GM21526 (cell line): ENCODE measurements around the gene TRMT6.

Experiments
- ATAC-seq: cut with Tn5 transposase; IDR thresholded peaks from one replicate; pipeline ENCODE4 v1.9.1; 2021; ENCODE audit warnings: moderate library complexity; ENCODE audit not compliant: unreplicated experiment, low FRiP score

TRMT6 gene

GRCh38 chr20:5967469-5967868, 17.1 kb upstream of the TRMT6 start:
- ATAC-seq: no peak

GRCh38 chr20:5949943-5950270, 426 bp downstream of the TRMT6 start:
- ATAC-seq: no peak

GRCh38 chr20:5947276-5947675, 3.1 kb downstream of the TRMT6 start:
- ATAC-seq: no peak

- no peak for ATAC-seq
These were observed 4.4 kb downstream of the TRMT6 start for GRCh38 chr20:5945963-5946362.

- ATAC-seq: no peak
These were observed 11.8 kb downstream of the TRMT6 start for GRCh38 chr20:5938456-5939029.

GRCh38 chr20:5936238-5936637, 14.1 kb downstream of the TRMT6 start:
- ATAC-seq: no peak

GRCh38 chr20:5935384-5935783, 14.9 kb downstream of the TRMT6 start:
- ATAC-seq: no peak

GRCh38 chr20:5933802-5934436, 16.4 kb downstream of the TRMT6 start:
- no peak for ATAC-seq

GRCh38 chr20:5932796-5933195, 17.5 kb downstream of the TRMT6 start:
- ATAC-seq: no peak

- no peak for ATAC-seq
These were observed 18.9 kb downstream of the TRMT6 start for GRCh38 chr20:5931411-5931810.

- ATAC-seq: no peak
These were observed 21.3 kb downstream of the TRMT6 start for GRCh38 chr20:5928836-5929715.

GRCh38 chr20:5927749-5928462, 22.4 kb downstream of the TRMT6 start:
- no peak for ATAC-seq

GRCh38 chr20:5925551-5925950, 24.8 kb downstream of the TRMT6 start:
- no peak for ATAC-seq

GRCh38 chr20:5923493-5923892, 26.8 kb downstream of the TRMT6 start:
- ATAC-seq: no peak

- no peak for ATAC-seq
These were observed 29.8 kb downstream of the TRMT6 start for GRCh38 chr20:5920581-5920980.

- ATAC-seq: no peak
These were observed 30.4 kb downstream of the TRMT6 start for GRCh38 chr20:5919626-5920544.

GRCh38 chr20:5918856-5919625, 31.3 kb downstream of the TRMT6 start:
- no peak for ATAC-seq

GRCh38 chr20:5914859-5915258, 35.5 kb downstream of the TRMT6 start:
- no peak for ATAC-seq

GRCh38 chr20:5913166-5913565, 37.2 kb downstream of the TRMT6 start:
- ATAC-seq: no peak
